ENCODE results near the gene GPR152.

DNA sequence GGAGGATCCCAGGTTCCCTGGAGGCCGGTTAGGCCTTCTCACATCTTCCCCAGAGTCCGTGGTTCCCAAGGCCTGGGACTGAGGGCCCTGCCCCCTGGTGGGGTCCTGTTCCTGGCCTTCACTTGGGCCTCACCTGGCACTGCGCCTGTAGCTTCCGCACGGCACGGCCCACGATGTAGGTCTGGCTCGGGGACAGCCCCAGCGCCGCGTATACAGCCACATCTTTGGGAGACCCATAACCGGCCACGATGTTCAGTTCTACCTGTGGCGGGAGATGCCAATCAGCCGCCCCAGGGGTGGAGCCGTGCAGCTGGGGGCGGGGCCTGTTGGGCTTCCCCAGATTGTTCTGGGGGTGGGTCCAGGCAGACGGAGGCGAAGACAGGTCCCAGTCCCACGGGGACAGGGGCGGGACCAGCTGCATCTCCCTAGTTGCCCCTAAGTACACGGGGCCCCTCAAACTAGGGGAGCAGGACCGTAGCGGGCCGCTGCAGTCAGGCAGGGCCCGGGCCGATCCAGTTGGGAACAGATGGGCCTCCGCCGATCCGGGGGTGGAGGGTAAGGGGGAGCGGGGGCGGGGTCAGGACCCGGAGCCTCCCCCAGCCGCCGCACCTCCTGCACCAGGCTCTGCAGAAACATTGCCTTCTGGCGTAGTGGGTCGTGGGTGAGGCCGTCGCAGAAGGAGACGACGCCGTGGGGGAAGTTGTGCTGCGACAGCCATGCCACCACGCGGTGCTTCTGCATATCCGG is 40.4 kb upstream of the GPR152 start:
- TF ChIP-seq GTF2F1 (IDR thresholded peaks at IDR 0.05; ENCODE audit: borderline replicate concordance, low read depth, low read length) (no peak), RAD21 (IDR thresholded peaks at IDR 0.05 in 1 of 2, conservative IDR thresholded peaks at IDR 0.05 in 1 of 2; ENCODE audit: low read depth in 2 of 2, low read length in 2 of 2) (no peak), ZNF274 (IDR thresholded peaks at IDR 0.05; ENCODE audit: borderline replicate concordance, extremely low read depth, low read length) (no peak), EP300 (IDR thresholded peaks at IDR 0.05; ENCODE audit: borderline replicate concordance in 1 of 2, low read depth in 2 of 2, low read length in 2 of 2) (no peak), YY1 (IDR thresholded peaks at IDR 0.05; ENCODE audit: low read depth, low read length) (no peak), TAF1 (IDR thresholded peaks at IDR 0.05; ENCODE audit: low read depth, low read length) (no peak), BRCA1 (IDR thresholded peaks at IDR 0.05; ENCODE audit: low read depth, low read length) (no peak), POLR2A (IDR thresholded peaks at IDR 0.05; ENCODE audit: control extremely low read depth in 1 of 2, low read depth in 2 of 2, low read length in 2 of 2) (no peak), BCL11A (IDR thresholded peaks at IDR 0.05; ENCODE audit: low read depth in 2 of 2, low read length in 2 of 2) (no peak), TCF12 (IDR thresholded peaks at IDR 0.05; ENCODE audit: low read depth, low read length) (no peak), POLR2AphosphoS5 (IDR thresholded peaks at IDR 0.05; ENCODE audit: low read depth, low read length) (no peak), USF2 (IDR thresholded peaks at IDR 0.05; ENCODE audit: low read length) (no peak)
- TF ChIP-seq, protein P1, sequence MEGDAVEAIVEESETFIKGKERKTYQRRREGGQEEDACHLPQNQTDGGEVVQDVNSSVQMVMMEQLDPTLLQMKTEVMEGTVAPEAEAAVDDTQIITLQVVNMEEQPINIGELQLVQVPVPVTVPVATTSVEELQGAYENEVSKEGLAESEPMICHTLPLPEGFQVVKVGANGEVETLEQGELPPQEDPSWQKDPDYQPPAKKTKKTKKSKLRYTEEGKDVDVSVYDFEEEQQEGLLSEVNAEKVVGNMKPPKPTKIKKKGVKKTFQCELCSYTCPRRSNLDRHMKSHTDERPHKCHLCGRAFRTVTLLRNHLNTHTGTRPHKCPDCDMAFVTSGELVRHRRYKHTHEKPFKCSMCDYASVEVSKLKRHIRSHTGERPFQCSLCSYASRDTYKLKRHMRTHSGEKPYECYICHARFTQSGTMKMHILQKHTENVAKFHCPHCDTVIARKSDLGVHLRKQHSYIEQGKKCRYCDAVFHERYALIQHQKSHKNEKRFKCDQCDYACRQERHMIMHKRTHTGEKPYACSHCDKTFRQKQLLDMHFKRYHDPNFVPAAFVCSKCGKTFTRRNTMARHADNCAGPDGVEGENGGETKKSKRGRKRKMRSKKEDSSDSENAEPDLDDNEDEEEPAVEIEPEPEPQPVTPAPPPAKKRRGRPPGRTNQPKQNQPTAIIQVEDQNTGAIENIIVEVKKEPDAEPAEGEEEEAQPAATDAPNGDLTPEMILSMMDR (IDR thresholded peaks at IDR 0.05; ENCODE audit: control extremely low read depth in 1 of 3, insufficient read depth in 1 of 3, low read depth in 1 of 3, low read length in 3 of 3), result no peak

Measured in H1 (cell line).